SH-SY5Y (cell line): ENCODE data around the gene GADD45A.

Experiments used
- GATA2 ChIP-seq: IDR thresholded peaks from 2 replicates; pipeline ENCODE4 v1.6.1; 2011; ENCODE audit warnings: mild to moderate bottlenecking, low read depth, low read length
- GATA3 ChIP-seq: IDR thresholded peaks from 2 replicates; pipeline ENCODE4 v1.6.1; 2011; ENCODE audit warnings: low read depth, mild to moderate bottlenecking, low read length, moderate library complexity

- no peak for TF ChIP-seq GATA2
- no peak for TF ChIP-seq GATA3
Measured at GRCh38 chr1:67685558-67686266, 711 bp downstream of the GADD45A start.
